Lung (tissue), 12 donors: Measurements from ENCODE around the gene TNP1. TPM values are rescaled to one million over a fixed set of nuclear protein-coding genes. Genes with fewer than 3 reads are reported as not detected.

ENCODE experiments used
- ATAC-seq: fragments of 200-7000 bp; cut with Tn5 transposase; one replicate; pipeline ENCODE4 v1.9.1; 2020; ENCODE audit warnings: moderate number of reproducible peaks; ENCODE audit not compliant: insufficient read depth, low FRiP score
- DNase-seq, 3 donors: peaks; one replicate each; pipeline ENCODE4 v3.0.0-alpha.2; 2013 to 2017
- H3K27ac ChIP-seq, 2 donors: one replicate each; pipeline ENCODE4 v1.5.1; 2013; ENCODE audit warnings: mild to moderate bottlenecking in 2 of 2, moderate library complexity in 2 of 2, control low read depth in 1 of 2, inconsistent platforms in 1 of 2, low read depth in 1 of 2, low read length in 1 of 2
- H3K27me3 ChIP-seq, 3 donors: one replicate each; pipeline ENCODE4 v1.5.1; 2013; ENCODE audit warnings: low read length in 2 of 3; ENCODE audit not compliant: control insufficient read depth in 3 of 3, insufficient read depth in 3 of 3
- H3K36me3 ChIP-seq, 4 donors: one replicate each; pipeline ENCODE4 v1.5.1; 2013; ENCODE audit warnings: low read length in 4 of 4, mild to moderate bottlenecking in 1 of 4, moderate library complexity in 1 of 4; ENCODE audit not compliant: control insufficient read depth in 4 of 4, insufficient read depth in 4 of 4
- H3K4me1 ChIP-seq, 5 donors: one replicate each; pipeline ENCODE4 v1.5.1; 2013; ENCODE audit warnings: low read length in 5 of 5, mild to moderate bottlenecking in 2 of 5, moderate library complexity in 1 of 5; ENCODE audit not compliant: control insufficient read depth in 5 of 5, insufficient read depth in 5 of 5
- H3K4me3 ChIP-seq: one replicate; pipeline ENCODE4 v1.5.1; 2013; ENCODE audit warnings: mild to moderate bottlenecking, control low read depth, moderate library complexity
- H3K9ac ChIP-seq, 2 donors: one replicate each; pipeline ENCODE4 v1.5.1; 2013; ENCODE audit warnings: low read length in 2 of 2, control low read depth in 1 of 2; ENCODE audit not compliant: insufficient read depth in 1 of 2
- H3K9me3 ChIP-seq, 4 donors: one replicate each; pipeline ENCODE4 v1.5.1; 2013; ENCODE audit warnings: low read length in 3 of 4, mild to moderate bottlenecking in 1 of 4, moderate library complexity in 1 of 4; ENCODE audit not compliant: control insufficient read depth in 4 of 4, insufficient read depth in 3 of 4
- CTCF ChIP-seq: IDR thresholded peaks from 2 replicates; pipeline ENCODE4 v1.5.1; 2012; ENCODE audit warnings: mild to moderate bottlenecking; ENCODE audit errors: control extremely low read depth, extremely low read depth
- WGBS, 2 donors: extraction: QIAGEN DNeasy Blood & Tissue Kit; methylation state at CpG; one replicate each; pipeline ENCODE4 v1.1.7; 2013; 5-methylcytosine and 5-hydroxymethylcytosine counted together
- polyA plus RNA-seq, 2 donors: library from polyadenylated mRNA; stranded (reverse); fragments of 200-250 nt; gene quantifications; one replicate each; pipeline ENCODE4 v1.2.1, GENCODE V29; 2013
- total RNA-seq, 2 donors: library from RNA; depleted of rRNA in 1 of 2; stranded (reverse); fragments of >200 nt in 1 of 2; gene quantifications; one replicate each; pipeline ENCODE4 v1.2.1, GENCODE V29; 2014 to 2021
- donor health status: control.
- donor health status: control.
- donor health status: Bipolar disorder and iron deficiency.
- donor health status: healthy.
- donor health status: DM: yes; HTN: yes; CAD: no.

Gene TNP1
- total and polyA plus RNA-seq, 4 donors: not detected

GRCh38 chr2:216862628-216863398 lies 2.9 kb upstream of the TNP1 start:
- peaks cover 0 to 9% (median 0%) of the 10 kb centered on the region in 5 donors for H3K4me1 ChIP-seq
- no peaks in the 10 kb centered on the region for H3K36me3 ChIP-seq
- WGBS, 2 donors: 89% methylated on average over 8 of the region's 8 CpGs
- no peak overlapping the region for H3K4me3 ChIP-seq
- no peaks in the 10 kb centered on the region for H3K27me3 ChIP-seq
- no peak overlapping the region for H3K9ac ChIP-seq
- no peak for ATAC-seq
- no peak for DNase-seq
- no peak overlapping the region for H3K27ac ChIP-seq
- TF ChIP-seq CTCF: no peak
- H3K9me3 ChIP-seq: no peaks in the 10 kb centered on the region

- Histone ChIP-seq H3K36me3 (no peaks in the 10 kb centered on the region), H3K27ac (no peak overlapping the region), H3K9me3 (no peaks in the 10 kb centered on the region), H3K4me3 (no peak overlapping the region), H3K9ac (no peak overlapping the region), H3K27me3 (no peaks in the 10 kb centered on the region), H3K4me1 (peaks cover 0 to 9% (median 0%) of the 10 kb centered on the region in 5 donors)
- 77 to 90% methylated on average over 2 of the region's 2 CpGs for WGBS, 2 donors
- ATAC-seq (no peak), DNase-seq (no peak)
- TF ChIP-seq CTCF: no peak
Measured at GRCh38 chr2:216860426-216861137, 718 bp upstream of the TNP1 start.

- 22 to 28% methylated on average over 3 of the region's 3 CpGs for WGBS, 2 donors
- TF ChIP-seq CTCF: no peak
- H3K9me3 ChIP-seq: no peaks in the 10 kb centered on the region
- no peak overlapping the region for H3K4me3 ChIP-seq
- DNase-seq: no peak
- H3K27ac ChIP-seq: no peak overlapping the region
- no peaks in the 10 kb centered on the region for H3K27me3 ChIP-seq
- no peaks in the 10 kb centered on the region for H3K36me3 ChIP-seq
- no peak for ATAC-seq
- H3K4me1 ChIP-seq: peaks cover 0 to 2% (median 0%) of the 10 kb centered on the region in 5 donors
- no peak overlapping the region for H3K9ac ChIP-seq
Measured at GRCh38 chr2:216858312-216858711, 1.6 kb downstream of the TNP1 start.
